Smooth muscle cell (in vitro differentiated cells): ENCODE results near the gene MCC. TPM values are rescaled to one million over a fixed set of nuclear protein-coding genes. Genes with fewer than 3 reads are reported as not detected.

Experiments used
- DNase-seq: peaks from one replicate; lab custom pipeline; 2025; ENCODE audit not compliant: unreplicated experiment; lab: John Stamatoyannopoulos, UW
- H2AFZ ChIP-seq: fragments of 200-600 bp; sonication (generic); 2 replicates; pipeline ENCODE4 v1.6.0; 2016; ENCODE audit warnings: antibody characterized with exemption, low read depth, mild to moderate bottlenecking
- H3F3A ChIP-seq: fragments of 200-600 bp; sonication (generic); 2 replicates; pipeline ENCODE4 v1.6.0; 2017; ENCODE audit warnings: antibody characterized with exemption, low read depth
- H3K27ac ChIP-seq: fragments of 200-600 bp; sonication (generic); 2 replicates; pipeline ENCODE4 v1.5.1; 2016; ENCODE audit warnings: low read depth, mild to moderate bottlenecking
- H3K27me3 ChIP-seq: fragments of 200-600 bp; sonication (generic); 2 replicates; pipeline ENCODE4 v1.6.1; 2016; ENCODE audit warnings: low read depth, mild to moderate bottlenecking
- H3K36me3 ChIP-seq: fragments of 200-600 bp; sonication (generic); 2 replicates; pipeline ENCODE4 v1.5.1; 2016; ENCODE audit warnings: low read depth
- H3K4me1 ChIP-seq: fragments of 200-600 bp; sonication (generic); 2 replicates; pipeline ENCODE4 v1.5.1; 2016; ENCODE audit warnings: low read depth
- H3K4me2 ChIP-seq: fragments of 200-600 bp; sonication (generic); 2 replicates; pipeline ENCODE4 v1.6.0; 2016; ENCODE audit warnings: mild to moderate bottlenecking
- H3K4me3 ChIP-seq: fragments of 200-600 bp; sonication (generic); 2 replicates; pipeline ENCODE4 v1.5.1; 2016; ENCODE audit warnings: mild to moderate bottlenecking
- H3K79me2 ChIP-seq: fragments of 200-600 bp; sonication (generic); 2 replicates; pipeline ENCODE4 v1.6.0; 2016; ENCODE audit warnings: low read depth, mild to moderate bottlenecking
- H3K9ac ChIP-seq: fragments of 200-600 bp; sonication (generic); 2 replicates; pipeline ENCODE4 v1.6.0; 2016; ENCODE audit warnings: low read depth
- H3K9me3 ChIP-seq: fragments of 200-600 bp; sonication (generic); replicated peaks from 2 replicates; pipeline ENCODE4 v1.5.1; 2016; ENCODE audit warnings: low read depth
- H4K20me1 ChIP-seq: fragments of 200-600 bp; sonication (generic); 2 replicates; pipeline ENCODE4 v1.6.0; 2016; ENCODE audit warnings: low read depth
- CTCF ChIP-seq: fragments of 200-600 bp; sonication (generic); IDR thresholded peaks from 2 replicates; pipeline ENCODE4 v1.5.1; 2017; ENCODE audit warnings: borderline replicate concordance, mild to moderate bottlenecking, antibody characterized with exemption; ENCODE audit not compliant: insufficient read depth, poor library complexity, severe bottlenecking
- WGBS: methylation state at CpG from one replicate; pipeline ENCODE4 v1.1.7; 2016; ENCODE audit warnings: low lambda C conversion rate; 5-methylcytosine and 5-hydroxymethylcytosine counted together
- polyA plus RNA-seq: library from polyadenylated mRNA; unstranded; fragments of >200 nt; fragmentation: Nextera tagmentation; extraction: Ambion mirVana; gene quantifications from 2 replicates; pipeline ENCODE4 v1.2.1, GENCODE V29; 2016
- total RNA-seq: library from RNA; depleted of rRNA; stranded (reverse); fragments of >200 nt; gene quantifications from 2 replicates; pipeline ENCODE4 v1.2.3, GENCODE V29; 2014

The MCC gene
- total and polyA plus RNA-seq, 2 experiments from 2014 or later = 5.8 to 19.2 TPM

DNA sequence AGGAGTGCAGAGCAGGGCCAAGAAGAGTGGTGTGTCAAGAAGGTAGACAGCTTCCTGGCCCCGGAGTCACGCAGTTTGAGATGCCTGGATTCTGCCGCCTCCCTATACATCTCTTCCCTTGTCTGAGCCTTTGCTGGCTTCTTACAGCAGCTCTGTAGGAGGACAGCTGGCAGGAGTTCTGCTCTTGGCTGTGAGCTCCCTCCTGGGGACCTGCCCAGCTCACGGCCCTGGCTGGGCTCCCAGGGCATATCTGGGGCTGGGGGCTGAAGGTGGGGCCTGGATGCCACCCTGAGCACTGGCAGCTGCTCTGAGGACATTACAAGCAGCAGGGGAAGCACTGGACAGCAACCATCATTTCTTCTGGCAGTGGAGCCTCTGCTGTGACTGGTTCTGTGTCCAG is 52.7 kb downstream of the MCC start:
- no peaks in the 10 kb centered on the region for H3K79me2 ChIP-seq
- H3K4me1 ChIP-seq = no peaks in the 10 kb centered on the region
- no peaks in the 10 kb centered on the region for H3K36me3 ChIP-seq
- no peak for DNase-seq
- no peaks in the 10 kb centered on the region for H3K9me3 ChIP-seq
- 97% methylated on average over 4 of the region's 4 CpGs for WGBS
- no peaks in the 10 kb centered on the region for H4K20me1 ChIP-seq
- no peaks in the 10 kb centered on the region for H3F3A ChIP-seq
- no peak overlapping the region for H3K4me3 ChIP-seq
- H2AFZ ChIP-seq = no peak overlapping the region
- no peak overlapping the region for H3K9ac ChIP-seq
- H3K27me3 ChIP-seq = no peaks in the 10 kb centered on the region
- no peak for TF ChIP-seq CTCF
- H3K27ac ChIP-seq = no peak overlapping the region
- H3K4me2 ChIP-seq = no peak overlapping the region

DNA sequence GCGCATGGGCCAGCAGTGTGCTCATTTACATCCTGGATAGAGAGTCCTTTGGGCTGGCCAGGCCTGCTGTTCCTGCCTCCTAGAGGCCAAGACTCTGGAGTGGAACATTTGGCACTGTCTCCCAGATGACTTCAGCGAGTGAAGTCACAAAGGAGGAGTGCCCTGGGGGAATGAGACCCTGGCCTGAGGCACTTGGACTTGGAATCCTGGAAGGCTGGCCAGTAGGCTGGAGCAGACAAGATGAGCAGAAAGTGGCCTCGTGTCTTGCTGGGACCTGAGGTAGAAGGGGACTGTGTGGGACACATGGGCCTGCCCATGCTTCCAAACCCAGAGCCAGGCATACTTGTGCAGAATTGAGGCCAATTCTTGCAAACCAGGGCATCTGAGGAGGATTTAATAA is 53.4 kb downstream of the MCC start, which contains the start of gene TSSK1B:
Gene TSSK1B (minus strand): TSS at position 101 of the 400 bp plus-strand sequence. CDS start 150 bp downstream, outside the sequence.
- TF ChIP-seq CTCF = no peak
- Histone ChIP-seq H3K4me1 (no peaks in the 10 kb centered on the region), H4K20me1 (no peaks in the 10 kb centered on the region), H3K27me3 (no peaks in the 10 kb centered on the region), H3K4me3 (no peak within 1 kb of the TSS), H3F3A (no peaks in the 10 kb centered on the region), H2AFZ (no peak within 1 kb of the TSS), H3K4me2 (no peak within 1 kb of the TSS), H3K79me2 (no peaks in the 10 kb centered on the region), H3K27ac (no peak within 1 kb of the TSS), H3K9me3 (no peaks in the 10 kb centered on the region), H3K9ac (no peak within 1 kb of the TSS), H3K36me3 (no peaks in the 10 kb centered on the region)
- no peak for DNase-seq
- WGBS = 94% methylated on average over 3 of the region's 3 CpGs

- TF ChIP-seq CTCF = no peak
- no peak overlapping the region for H3K4me2 ChIP-seq
- no peaks in the 10 kb centered on the region for H3K27me3 ChIP-seq
- H3K9ac ChIP-seq = no peak overlapping the region
- H3K27ac ChIP-seq = no peak overlapping the region
- DNase-seq = no peak
- H2AFZ ChIP-seq = no peak overlapping the region
- H3K4me3 ChIP-seq = no peak overlapping the region
- H3K4me1 ChIP-seq = no peaks in the 10 kb centered on the region
- H3K9me3 ChIP-seq = no peaks in the 10 kb centered on the region
- no peaks in the 10 kb centered on the region for H3K79me2 ChIP-seq
- no peaks in the 10 kb centered on the region for H3F3A ChIP-seq
- H3K36me3 ChIP-seq = no peaks in the 10 kb centered on the region
- WGBS = 96% methylated on average over 38 of the region's 38 CpGs
- H4K20me1 ChIP-seq = no peaks in the 10 kb centered on the region
Measured at GRCh38 chr5:113433862-113434612, 54.2 kb downstream of the MCC start.

- Histone ChIP-seq H3K79me2 (no peaks in the 10 kb centered on the region), H3K4me2 (no peak overlapping the region), H4K20me1 (no peaks in the 10 kb centered on the region), H3K9ac (no peak overlapping the region), H3K9me3 (no peaks in the 10 kb centered on the region), H3K4me3 (no peak overlapping the region), H3F3A (no peaks in the 10 kb centered on the region), H3K36me3 (no peaks in the 10 kb centered on the region), H3K27ac (no peak overlapping the region), H2AFZ (no peak overlapping the region), H3K27me3 (no peaks in the 10 kb centered on the region), H3K4me1 (no peaks in the 10 kb centered on the region)
- no peak for TF ChIP-seq CTCF
- no peak for DNase-seq
- WGBS = 94% methylated on average over 21 of the region's 21 CpGs
Measured at GRCh38 chr5:113433071-113433470, 55.2 kb downstream of the MCC start.
